Measurements from ENCODE around the gene ZNF473.

DNA sequence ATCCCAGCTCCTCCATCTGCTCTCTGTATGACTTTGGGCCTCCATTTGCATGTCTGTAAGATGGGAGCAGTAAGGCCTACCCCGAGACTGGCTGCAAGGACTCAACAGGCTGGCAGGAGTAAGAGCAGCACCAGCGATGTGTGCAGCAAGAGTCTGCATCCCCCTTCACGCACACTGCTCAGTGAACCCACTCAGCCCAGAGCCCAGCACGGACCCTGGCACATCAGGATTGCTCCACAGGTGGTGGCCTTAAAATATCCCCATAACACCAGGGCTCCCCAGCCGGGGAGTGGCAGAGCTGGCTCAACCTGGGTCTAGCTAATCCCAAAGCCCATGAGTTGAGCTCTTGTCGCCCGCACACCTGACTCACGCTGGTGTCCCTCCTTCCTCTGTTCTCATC, 24.0 kb upstream of the ZNF473 start:
- TF ChIP-seq, protein P1, sequence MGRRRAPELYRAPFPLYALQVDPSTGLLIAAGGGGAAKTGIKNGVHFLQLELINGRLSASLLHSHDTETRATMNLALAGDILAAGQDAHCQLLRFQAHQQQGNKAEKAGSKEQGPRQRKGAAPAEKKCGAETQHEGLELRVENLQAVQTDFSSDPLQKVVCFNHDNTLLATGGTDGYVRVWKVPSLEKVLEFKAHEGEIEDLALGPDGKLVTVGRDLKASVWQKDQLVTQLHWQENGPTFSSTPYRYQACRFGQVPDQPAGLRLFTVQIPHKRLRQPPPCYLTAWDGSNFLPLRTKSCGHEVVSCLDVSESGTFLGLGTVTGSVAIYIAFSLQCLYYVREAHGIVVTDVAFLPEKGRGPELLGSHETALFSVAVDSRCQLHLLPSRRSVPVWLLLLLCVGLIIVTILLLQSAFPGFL (CRISPR knock-in tag; IDR thresholded peaks at IDR 0.05; ENCODE audit: borderline replicate concordance): no peak
- TF ChIP-seq, protein P2, sequence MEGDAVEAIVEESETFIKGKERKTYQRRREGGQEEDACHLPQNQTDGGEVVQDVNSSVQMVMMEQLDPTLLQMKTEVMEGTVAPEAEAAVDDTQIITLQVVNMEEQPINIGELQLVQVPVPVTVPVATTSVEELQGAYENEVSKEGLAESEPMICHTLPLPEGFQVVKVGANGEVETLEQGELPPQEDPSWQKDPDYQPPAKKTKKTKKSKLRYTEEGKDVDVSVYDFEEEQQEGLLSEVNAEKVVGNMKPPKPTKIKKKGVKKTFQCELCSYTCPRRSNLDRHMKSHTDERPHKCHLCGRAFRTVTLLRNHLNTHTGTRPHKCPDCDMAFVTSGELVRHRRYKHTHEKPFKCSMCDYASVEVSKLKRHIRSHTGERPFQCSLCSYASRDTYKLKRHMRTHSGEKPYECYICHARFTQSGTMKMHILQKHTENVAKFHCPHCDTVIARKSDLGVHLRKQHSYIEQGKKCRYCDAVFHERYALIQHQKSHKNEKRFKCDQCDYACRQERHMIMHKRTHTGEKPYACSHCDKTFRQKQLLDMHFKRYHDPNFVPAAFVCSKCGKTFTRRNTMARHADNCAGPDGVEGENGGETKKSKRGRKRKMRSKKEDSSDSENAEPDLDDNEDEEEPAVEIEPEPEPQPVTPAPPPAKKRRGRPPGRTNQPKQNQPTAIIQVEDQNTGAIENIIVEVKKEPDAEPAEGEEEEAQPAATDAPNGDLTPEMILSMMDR (IDR thresholded peaks at IDR 0.05): no peak

Measured in WTC11 (cell line).